Epithelial cell of esophagus (primary cell): ENCODE data around the gene SNPH.

Experiments
- DNase-seq: peaks from one replicate; pipeline ENCODE4 v3.0.0; 2010; ENCODE audit warnings: low read depth
- H3K4me3 ChIP-seq: 2 replicates; pipeline ENCODE4 v1.5.1; 2011; ENCODE audit warnings: mild to moderate bottlenecking, low read length, control low read depth
- CTCF ChIP-seq: IDR thresholded peaks from 2 replicates; pipeline ENCODE4 v1.5.1; 2011; ENCODE audit warnings: low read depth, mild to moderate bottlenecking, low read length, control low read depth, inconsistent platforms; ENCODE audit not compliant: insufficient read depth; ENCODE audit errors: missing control alignments

SNPH gene

DNA sequence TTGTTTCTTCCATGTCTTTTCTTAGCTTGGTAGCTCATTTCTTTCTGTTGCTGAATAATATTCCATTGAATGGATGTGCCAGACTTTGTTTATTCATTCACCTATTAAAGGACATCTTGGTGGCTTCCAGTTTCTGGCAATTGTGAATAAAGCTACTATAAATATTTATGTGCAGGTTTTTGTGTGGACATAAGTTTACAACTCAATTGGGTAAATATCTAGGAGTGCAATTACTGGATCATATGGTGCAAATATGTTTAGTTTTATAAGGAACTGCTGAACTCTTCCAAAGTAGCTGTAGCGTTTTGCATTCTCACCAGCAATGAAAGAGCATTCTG lies 79.6 kb downstream of the SNPH start:
- no peak for DNase-seq
- H3K4me3 ChIP-seq, result no peak overlapping the region
- no peak for TF ChIP-seq CTCF

- DNase-seq, result no peak
- no peak for TF ChIP-seq CTCF
- no peak overlapping the region for H3K4me3 ChIP-seq
These were observed 80.3 kb downstream of the SNPH start for GRCh38 chr20:1346315-1346969.

- H3K4me3 ChIP-seq, result no peak overlapping the region
- TF ChIP-seq CTCF, result no peak
- no peak for DNase-seq
These were observed 87.9 kb downstream of the SNPH start for GRCh38 chr20:1353956-1354355.

DNA sequence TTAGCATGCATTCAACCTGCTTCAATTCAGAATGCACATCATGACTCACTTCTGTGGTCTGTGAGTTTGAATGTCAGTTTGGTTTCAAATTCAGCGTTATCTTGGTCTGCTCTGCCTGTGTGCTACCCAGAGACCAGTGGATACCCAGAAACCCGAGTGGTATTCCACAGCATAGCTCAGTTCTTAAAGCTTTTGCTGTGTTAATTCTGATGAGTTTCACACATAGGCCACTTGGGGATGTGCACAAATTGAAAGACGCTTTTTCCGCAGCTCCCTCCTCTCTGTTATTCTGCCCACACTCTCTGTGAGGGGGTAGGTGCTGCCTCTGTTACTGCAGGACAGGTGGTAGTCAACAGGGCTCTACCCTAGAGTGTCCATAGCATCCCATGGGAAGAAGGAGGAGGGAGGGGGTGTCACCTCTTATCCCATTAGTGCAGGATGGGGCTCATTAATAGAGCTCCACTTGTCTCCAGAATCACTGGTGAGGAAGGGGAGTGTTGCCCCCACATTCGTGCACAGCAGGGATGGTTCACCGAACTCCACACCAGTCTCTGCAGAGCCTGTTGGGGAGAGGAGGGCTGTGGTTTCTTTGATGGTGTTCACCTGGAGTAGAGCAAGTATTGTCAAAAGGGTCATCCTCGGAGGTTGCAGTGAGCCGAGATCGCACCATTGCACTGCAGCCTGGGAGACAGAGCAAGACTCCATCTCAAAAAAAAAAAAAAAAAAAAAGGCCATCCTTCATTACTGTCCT lies 92.0 kb downstream of the SNPH start:
- no peak overlapping the region for H3K4me3 ChIP-seq
- TF ChIP-seq CTCF, result no peak
- no peak for DNase-seq
